Karpas-422 (cell line): ENCODE results near the gene MFRP. TPM values are rescaled to one million over a fixed set of nuclear protein-coding genes. Genes with fewer than 3 reads are reported as not detected.

Experiments
- DNase-seq: peaks from one replicate; pipeline ENCODE4 v3.0.0-alpha.2; 2015
- H2AFZ ChIP-seq: fragments of 200-600 bp; sonication (generic); 2 replicates; pipeline ENCODE4 v1.6.1; 2014; ENCODE audit warnings: antibody characterized with exemption, low read length, mixed read lengths
- H3K27ac ChIP-seq: fragments of 200-600 bp; sonication (generic); 2 replicates; pipeline ENCODE4 v1.5.1; 2014; ENCODE audit warnings: mild to moderate bottlenecking, low read length, moderate library complexity
- H3K27me3 ChIP-seq: fragments of 200-600 bp; sonication (generic); 2 replicates; pipeline ENCODE4 v1.6.1; 2014; ENCODE audit warnings: low read length, mixed read lengths
- H3K36me3 ChIP-seq: fragments of 200-600 bp; sonication (generic); 2 replicates; pipeline ENCODE4 v1.6.1; 2014; ENCODE audit warnings: low read length, mixed read lengths; ENCODE audit not compliant: insufficient read depth
- H3K4me1 ChIP-seq: fragments of 200-600 bp; sonication (generic); 2 replicates; pipeline ENCODE4 v1.6.1; 2014; ENCODE audit warnings: mild to moderate bottlenecking, low read length, mixed read lengths
- H3K4me2 ChIP-seq: fragments of 200-600 bp; sonication (generic); 2 replicates; pipeline ENCODE4 v1.6.1; 2014; ENCODE audit warnings: low read length, low read depth, mild to moderate bottlenecking; ENCODE audit not compliant: poor library complexity, severe bottlenecking
- H3K4me3 ChIP-seq: fragments of 200-600 bp; sonication (generic); 2 replicates; pipeline ENCODE4 v1.5.1; 2014; ENCODE audit warnings: mild to moderate bottlenecking, antibody characterized with exemption, low read length, mixed read lengths
- H3K79me2 ChIP-seq: fragments of 200-600 bp; sonication (generic); 2 replicates; pipeline ENCODE4 v1.6.1; 2014; ENCODE audit warnings: mild to moderate bottlenecking, low read length, mixed read lengths
- H3K9ac ChIP-seq: fragments of 200-600 bp; sonication (generic); 2 replicates; pipeline ENCODE4 v1.6.0; 2014; ENCODE audit warnings: low read length
- H3K9me2 ChIP-seq: fragments of 200-600 bp; sonication (generic), shearing (Covaris generic); replicated peaks from 2 replicates; pipeline ENCODE4 v1.6.0; 2014; ENCODE audit warnings: mild to moderate bottlenecking, low read length, moderate library complexity; ENCODE audit not compliant: insufficient read depth
- H3K9me3 ChIP-seq: fragments of 300-700, 200-600 bp; sonication (generic); 2 replicates; pipeline ENCODE4 v1.6.1; 2014; ENCODE audit warnings: low read length, mixed read lengths
- H4K20me1 ChIP-seq: fragments of 200-600 bp; sonication (generic); 2 replicates; pipeline ENCODE4 v1.6.1; 2014; ENCODE audit warnings: mild to moderate bottlenecking, antibody characterized with exemption, low read length, low read depth; ENCODE audit not compliant: insufficient read depth
- total RNA-seq: library from RNA; depleted of rRNA; stranded (reverse); fragments of >200 nt; shearing (Covaris generic); gene quantifications from 2 replicates; pipeline ENCODE4 v1.2.3, GENCODE V29; 2014; ENCODE audit warnings: low replicate concordance

Gene MFRP
- total RNA-seq, 1 experiment from 2014 or later, result not detected

DNA sequence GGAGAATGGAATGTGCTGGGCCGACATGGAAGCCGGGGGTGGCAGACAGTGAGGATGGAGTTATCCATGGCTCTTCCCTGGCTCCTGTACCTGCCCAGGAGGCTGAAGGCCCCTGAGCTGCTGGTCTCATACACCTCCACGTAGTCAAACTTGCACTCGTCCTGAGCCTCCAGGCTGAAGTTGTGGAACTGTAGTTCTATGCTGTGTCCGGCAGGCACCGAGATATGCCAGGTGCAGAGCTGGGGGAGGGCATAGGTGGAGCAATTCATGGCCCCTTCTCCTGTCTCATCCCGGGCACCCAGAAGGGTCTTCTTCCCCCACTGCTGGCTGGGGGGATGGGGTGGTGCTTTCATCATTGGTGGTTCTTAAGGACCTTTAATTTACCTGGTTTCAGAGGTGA, 2.8 kb downstream of the MFRP start:
- no peaks in the 10 kb centered on the region for H3K27me3 ChIP-seq
- no peak overlapping the region for H3K4me2 ChIP-seq

DNA sequence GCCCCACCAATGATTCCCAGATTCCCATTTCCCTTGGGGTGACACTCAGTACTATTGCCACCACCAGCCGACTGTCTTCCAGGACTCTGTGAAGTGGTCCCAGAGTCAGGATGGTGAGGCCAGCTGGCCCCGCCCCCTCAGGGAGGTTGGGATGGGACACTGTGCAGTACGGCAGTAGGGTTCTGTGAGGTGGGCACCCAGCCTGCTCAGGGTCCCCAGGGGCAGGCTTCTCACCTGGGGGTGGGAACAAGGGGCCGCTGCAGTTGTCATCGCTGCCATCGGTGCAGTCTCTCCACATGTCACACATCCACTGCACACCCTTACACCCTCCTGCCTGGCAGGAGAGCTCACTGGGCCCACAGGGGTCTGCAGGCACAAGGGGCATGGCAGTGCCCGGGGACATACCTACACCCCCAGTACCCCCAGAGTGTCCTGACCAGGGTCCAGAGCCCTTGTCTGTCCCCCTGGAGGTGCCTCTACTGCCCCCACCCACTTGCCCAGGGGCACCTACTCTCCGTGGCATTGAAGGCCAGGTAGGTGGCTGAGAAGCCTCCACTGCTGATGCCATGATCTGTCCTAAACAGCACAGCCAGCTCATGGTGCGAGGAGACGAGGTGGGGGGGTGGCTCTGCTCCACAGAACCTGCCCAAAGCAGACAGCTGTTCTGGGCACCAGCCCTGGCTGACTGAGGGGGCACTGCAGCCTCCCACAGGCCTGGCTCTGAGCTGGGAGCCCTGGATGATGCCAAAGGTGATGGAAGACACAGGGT, 4.0 kb downstream of the MFRP start:
- Histone ChIP-seq H3K27ac (no peak overlapping the region), H4K20me1 (no peaks in the 10 kb centered on the region), H3K4me1 (peaks cover 9% of the 10 kb centered on the region), H3K79me2 (no peaks in the 10 kb centered on the region), H3K9ac (no peak overlapping the region), H3K27me3 (no peaks in the 10 kb centered on the region), H3K9me2 (no peaks in the 10 kb centered on the region), H3K9me3 (no peaks in the 10 kb centered on the region), H3K4me3 (no peak overlapping the region), H3K4me2 (no peak overlapping the region), H2AFZ (no peak overlapping the region), H3K36me3 (no peaks in the 10 kb centered on the region)
- no peak for DNase-seq

More for the DNA sequence above, 2.8 kb downstream of the MFRP start:
- no peak overlapping the region for H2AFZ ChIP-seq
- no peaks in the 10 kb centered on the region for H3K79me2 ChIP-seq
- no peaks in the 10 kb centered on the region for H3K9me3 ChIP-seq
- no peak overlapping the region for H3K27ac ChIP-seq
- no peaks in the 10 kb centered on the region for H3K9me2 ChIP-seq
- H3K9ac ChIP-seq, result no peak overlapping the region
- no peaks in the 10 kb centered on the region for H3K36me3 ChIP-seq
- no peak for DNase-seq
- no peak overlapping the region for H3K4me3 ChIP-seq
- no peaks in the 10 kb centered on the region for H4K20me1 ChIP-seq
- H3K4me1 ChIP-seq, result no peaks in the 10 kb centered on the region; the same call in 1 of the 2 replicates

GRCh38 chr11:119342023-119342300, 4.5 kb downstream of the MFRP start:
- Histone ChIP-seq H3K9me3 (no peaks in the 10 kb centered on the region), H3K27ac (no peak overlapping the region), H3K79me2 (no peaks in the 10 kb centered on the region), H4K20me1 (no peaks in the 10 kb centered on the region), H2AFZ (no peak overlapping the region), H3K36me3 (no peaks in the 10 kb centered on the region), H3K4me2 (no peak overlapping the region), H3K4me3 (no peak overlapping the region), H3K4me1 (peaks cover 9% of the 10 kb centered on the region), H3K9ac (no peak overlapping the region), H3K9me2 (no peaks in the 10 kb centered on the region), H3K27me3 (no peaks in the 10 kb centered on the region)
- no peak for DNase-seq

DNA sequence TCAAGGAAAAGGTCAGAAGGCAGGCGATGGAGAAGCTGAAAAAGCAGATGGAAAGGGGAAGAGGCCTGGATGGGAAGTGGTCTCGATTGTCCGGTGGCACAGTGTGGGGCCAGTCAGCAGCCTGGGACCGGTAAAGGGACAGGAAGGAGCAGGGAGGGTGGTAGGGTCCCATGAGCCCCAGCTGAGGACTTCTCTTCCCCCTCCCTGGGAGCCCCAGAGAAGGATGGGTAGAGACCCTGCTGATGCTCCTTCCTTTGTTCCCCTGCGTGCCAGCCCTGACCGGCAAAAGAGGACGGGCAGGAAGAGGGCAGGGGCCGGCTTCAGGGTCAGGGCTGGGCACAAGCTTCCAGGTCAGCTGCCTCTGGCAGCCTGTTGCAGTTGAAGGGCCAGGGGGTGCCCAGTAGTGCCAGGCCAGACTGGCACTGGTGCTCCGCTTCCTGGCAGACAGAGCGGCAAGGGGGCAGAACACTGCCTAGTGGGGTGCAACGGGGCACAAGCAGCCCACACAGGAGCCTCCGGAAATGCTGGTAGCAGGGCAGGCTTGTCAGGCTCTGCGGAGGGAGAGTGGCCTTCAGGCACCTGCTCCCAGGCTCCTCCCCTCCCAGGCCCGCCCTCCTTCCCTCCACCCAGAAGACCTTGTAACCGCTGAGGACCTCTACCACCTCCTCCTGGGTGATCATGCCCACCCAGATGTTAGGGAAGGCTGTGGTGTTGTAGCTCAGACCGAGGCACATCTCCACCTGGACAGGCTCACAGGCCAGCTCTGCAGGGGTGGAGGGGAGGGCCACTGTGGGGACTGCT, 5.1 kb downstream of the MFRP start:
- Histone ChIP-seq H3K27ac (no peak overlapping the region), H3K36me3 (no peaks in the 10 kb centered on the region), H3K27me3 (no peaks in the 10 kb centered on the region), H3K9ac (no peak overlapping the region), H4K20me1 (no peaks in the 10 kb centered on the region), H3K4me1 (peaks cover 9% of the 10 kb centered on the region), H3K4me2 (no peak overlapping the region), H3K4me3 (no peak overlapping the region), H3K9me3 (no peaks in the 10 kb centered on the region), H2AFZ (no peak overlapping the region), H3K79me2 (no peaks in the 10 kb centered on the region), H3K9me2 (no peaks in the 10 kb centered on the region)
- DNase-seq, result no peak

DNA sequence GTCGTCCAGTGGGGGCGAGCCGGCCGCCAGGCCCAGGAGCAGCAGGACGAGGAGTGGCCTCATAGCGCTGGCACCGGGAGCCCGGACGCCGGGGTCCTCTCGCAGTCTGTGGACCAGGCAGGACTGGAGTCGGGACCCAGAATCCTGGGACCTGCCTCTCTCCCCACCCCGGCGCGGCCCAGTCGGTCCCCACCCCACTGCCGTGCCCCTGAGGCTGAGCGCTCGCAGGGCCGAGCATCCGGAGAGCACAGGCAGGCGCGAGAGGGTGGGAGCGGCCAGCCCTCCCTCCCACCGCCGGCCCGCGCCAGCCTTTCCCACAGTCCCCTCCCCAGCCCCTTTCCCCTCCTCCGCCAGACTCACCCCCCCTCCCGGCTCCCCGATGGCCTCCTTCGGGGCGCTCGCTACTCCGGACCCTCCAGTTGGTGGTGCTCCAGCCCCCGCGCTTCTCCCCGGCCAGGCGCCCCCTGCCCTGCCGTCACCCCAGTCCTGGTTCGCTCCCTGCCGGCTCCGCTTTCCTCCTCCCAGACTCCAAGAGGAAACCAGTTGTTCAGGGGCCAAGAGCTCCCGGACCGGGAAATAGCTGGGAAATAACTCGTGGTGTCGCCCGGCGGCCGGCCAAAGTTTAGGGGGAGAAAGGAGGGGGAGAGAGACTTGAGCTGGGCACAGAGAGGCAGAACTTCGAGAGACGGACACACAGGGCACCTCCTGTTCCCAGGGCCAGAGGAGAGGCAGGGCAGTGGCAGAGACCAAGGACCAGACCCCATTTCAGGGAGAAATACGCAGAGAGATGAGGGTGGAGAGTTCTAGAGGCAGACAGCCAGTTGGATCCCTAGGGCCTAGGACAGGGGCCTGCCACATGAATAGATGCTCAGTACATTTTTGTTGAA, 5.9 kb downstream of the MFRP start, which contains the start of gene C1QTNF5:
TSS of gene C1QTNF5 (minus strand) at position 549 of the 887 bp plus-strand sequence. CDS start at position 63, 486 bp downstream.
- Histone ChIP-seq H3K79me2 (peaks cover under 1% of the 10 kb centered on the region; the same call in 1 of the 2 replicates), H4K20me1 (no peaks in the 10 kb centered on the region), H3K36me3 (no peaks in the 10 kb centered on the region), H3K9me3 (no peaks in the 10 kb centered on the region), H2AFZ (no peak within 1 kb of the TSS), H3K4me1 (peaks cover 10% of the 10 kb centered on the region), H3K9me2 (no peaks in the 10 kb centered on the region), H3K27ac (no peak within 1 kb of the TSS), H3K4me3 (no peak within 1 kb of the TSS), H3K9ac (no peak within 1 kb of the TSS), H3K4me2 (no peak within 1 kb of the TSS), H3K27me3 (no peaks in the 10 kb centered on the region)
- DNase-seq, result no peak

DNA sequence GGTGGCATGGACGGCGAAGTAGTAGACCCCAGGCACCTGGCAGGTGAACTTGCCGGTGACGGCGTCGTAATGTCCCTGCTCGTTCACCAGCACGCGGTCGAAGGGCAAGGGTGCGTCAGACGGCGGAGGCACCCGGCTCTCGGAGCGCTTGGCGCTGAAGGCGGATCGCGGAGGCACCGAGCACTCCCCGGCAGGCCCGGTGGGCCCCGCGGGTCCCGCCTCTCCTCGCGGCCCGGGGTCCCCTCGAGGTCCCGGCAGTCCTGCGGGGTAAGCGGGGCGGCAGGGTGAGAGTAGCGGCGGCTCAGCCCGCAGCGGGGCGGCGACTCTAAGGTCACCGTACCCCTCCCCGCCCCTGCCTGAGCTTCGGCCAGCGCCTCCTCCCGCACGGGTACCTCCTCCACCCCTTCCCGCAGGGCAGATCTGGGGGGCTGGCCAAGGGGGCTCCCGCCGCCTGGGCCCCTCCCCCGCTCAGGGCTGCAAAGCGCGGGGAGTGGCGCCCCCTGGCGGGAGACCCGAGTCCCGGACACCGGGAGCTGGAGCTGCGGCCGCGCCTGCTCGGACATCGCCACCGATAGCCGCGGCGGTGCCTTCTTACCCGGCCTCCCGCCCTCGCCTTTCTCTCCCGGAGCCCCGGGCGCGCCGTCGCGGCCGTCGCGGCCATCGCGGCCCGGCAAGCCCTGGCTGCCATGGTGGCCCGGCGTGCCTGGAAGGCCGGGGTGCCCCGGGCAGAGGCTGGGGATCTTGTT, 6.7 kb downstream of the MFRP start:
- H3K9me2 ChIP-seq, result no peaks in the 10 kb centered on the region
- H2AFZ ChIP-seq, result no peak overlapping the region
- H3K9me3 ChIP-seq, result no peaks in the 10 kb centered on the region
- no peak overlapping the region for H3K9ac ChIP-seq
- H3K4me3 ChIP-seq, result no peak overlapping the region
- H3K27me3 ChIP-seq, result no peaks in the 10 kb centered on the region
- H3K36me3 ChIP-seq, result no peaks in the 10 kb centered on the region
- peaks cover 8% of the 10 kb centered on the region; the same call in 1 of the 2 replicates for H3K79me2 ChIP-seq
- H3K4me1 ChIP-seq, result peaks cover 17% of the 10 kb centered on the region
- no peak for DNase-seq
- no peak overlapping the region for H3K27ac ChIP-seq
- H3K4me2 ChIP-seq, result no peak overlapping the region
- H4K20me1 ChIP-seq, result no peaks in the 10 kb centered on the region

DNA sequence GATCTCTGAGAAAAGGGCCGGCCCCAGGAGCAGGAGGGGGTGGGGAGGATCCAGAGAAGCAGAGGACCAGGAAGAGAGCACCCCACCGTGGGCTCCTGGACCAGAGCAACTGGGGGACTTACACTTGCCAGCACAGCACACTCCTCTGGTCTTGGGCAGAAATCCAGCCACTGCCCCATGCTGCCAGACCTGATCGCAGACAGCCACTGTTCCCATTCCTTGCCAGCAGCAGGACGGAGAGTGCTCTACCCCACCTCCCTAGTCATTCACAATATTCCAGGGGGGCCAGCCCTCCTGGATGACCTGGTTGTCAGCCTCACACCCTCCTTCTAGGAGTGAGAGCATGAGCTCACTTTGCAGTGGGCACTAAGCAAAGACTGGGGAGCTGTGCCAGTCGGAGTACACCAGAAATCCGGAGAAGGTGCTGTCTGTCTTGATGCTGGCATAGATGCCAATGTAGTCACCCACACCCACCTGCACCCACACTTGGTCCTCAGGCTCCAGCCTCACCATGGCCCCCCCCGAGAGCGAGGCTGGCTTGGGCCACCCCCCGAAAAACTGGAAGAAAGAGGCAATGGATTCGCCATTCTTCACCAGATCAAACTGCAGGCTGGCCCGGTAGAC, 7.4 kb downstream of the MFRP start:
- no peak overlapping the region for H3K9ac ChIP-seq
- no peak overlapping the region for H2AFZ ChIP-seq
- H3K27me3 ChIP-seq, result no peaks in the 10 kb centered on the region

More for the DNA sequence above, 7.4 kb downstream of the MFRP start:
- no peak for DNase-seq
- no peaks in the 10 kb centered on the region for H4K20me1 ChIP-seq
- no peak overlapping the region for H3K4me2 ChIP-seq
- no peaks in the 10 kb centered on the region for H3K9me2 ChIP-seq
- no peak overlapping the region for H3K27ac ChIP-seq
- no peaks in the 10 kb centered on the region for H3K9me3 ChIP-seq
- peaks cover 17% of the 10 kb centered on the region for H3K4me1 ChIP-seq
- H3K36me3 ChIP-seq, result no peaks in the 10 kb centered on the region
- no peak overlapping the region for H3K4me3 ChIP-seq
- H3K79me2 ChIP-seq, result peaks cover 10% of the 10 kb centered on the region; the same call in 1 of the 2 replicates
